ENCODE results near the gene ARIH1. TPM values are rescaled to one million over a fixed set of nuclear protein-coding genes. Genes with fewer than 3 reads are reported as not detected.

ARIH1 gene
- total and polyA plus RNA-seq, 10 of the 15 experiments (the other 5 are each of a cell fraction or from before 2014, with no cell fraction given): 14.7 to 99.5 (median 26.5) TPM

DNA sequence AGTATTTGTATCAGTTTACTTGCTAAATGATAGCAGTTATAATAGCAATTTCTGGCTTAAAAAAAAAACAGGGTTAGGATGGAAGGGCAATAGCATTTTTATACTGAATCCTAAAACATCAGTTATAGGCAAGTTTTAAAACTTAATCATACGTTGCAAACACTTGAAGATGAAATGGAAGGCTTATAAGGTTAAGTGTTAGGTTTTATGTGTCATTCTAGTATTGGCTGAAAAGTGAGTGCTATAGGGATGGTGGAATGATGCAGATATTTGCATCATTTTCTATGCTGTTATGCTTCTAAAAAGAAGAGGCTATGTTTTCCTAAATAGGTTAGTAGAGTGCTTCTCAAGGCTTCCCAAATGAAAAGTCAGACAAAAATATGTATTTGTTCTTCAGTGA, 23.3 kb downstream of the ARIH1 start:
- H3K9me3 ChIP-seq (replicated peaks; ENCODE audit: control insufficient read depth, insufficient read depth, low read length): no peaks in the 10 kb centered on the region
- 100% methylated on average over 1 of the region's 1 CpG for WGBS (ENCODE audit: insufficient coverage, insufficient replicate concordance, low lambda C conversion rate, missing lambda C conversion rate)
- no peaks in the 10 kb centered on the region for H3K4me1 ChIP-seq (ENCODE audit: control insufficient read depth, insufficient read depth, low read length)
- no peak overlapping the region for H3K4me2 ChIP-seq (ENCODE audit: control insufficient read depth, insufficient read depth)
- DNase-seq (ENCODE audit: low read depth, low spot score) (no peak), FAIRE-seq (no peak), ATAC-seq (no peak)
- no peaks in the 10 kb centered on the region for H3K36me3 ChIP-seq (ENCODE audit: control insufficient read depth in 2 of 2, insufficient read depth in 2 of 2, low read length in 1 of 2)
- CTCF ChIA-PET: no interaction called here
- intact Hi-C loops (cut with micrococcal nuclease; ENCODE audit: unreplicated experiment): no loop called here
- H4K20me1 ChIP-seq (ENCODE audit: control insufficient read depth, insufficient read depth): no peaks in the 10 kb centered on the region
- RAD21 ChIA-PET (ENCODE audit: unreplicated experiment): no interaction called here
- no peak overlapping the region for H3K9ac ChIP-seq (ENCODE audit: control insufficient read depth, insufficient read depth, low read length)
- in situ Hi-C loops (cut with MboI): no loop called here
- no TSS peak for BruUV-seq (replicated peaks)
- peaks cover 64% of the 10 kb centered on the region for H3K79me2 ChIP-seq (ENCODE audit: control insufficient read depth, insufficient read depth, low read length)
- POLR2A ChIA-PET: no interaction called here
- no peak overlapping the region for H2AFZ ChIP-seq (ENCODE audit: control insufficient read depth, low read depth, low read length)
- no peak overlapping the region for H3K27ac ChIP-seq (ENCODE audit: control insufficient read depth, insufficient read depth)
- no peaks in the 10 kb centered on the region for H3K27me3 ChIP-seq (replicated peaks in 1 of 2; ENCODE audit: control insufficient read depth in 2 of 2, insufficient read depth in 2 of 2, low read length in 1 of 2)
- SMC1A ChIA-PET (ENCODE audit: uncharacterized antibody, unreplicated experiment): interaction anchor here (0.5 to 1.5 kb wide), 3 partner anchors 9 to 175 kb away, joined by 3 to 4 read pairs (median 3); no protein-coding TSS in a partner anchor
- no peak overlapping the region for H3K4me3 ChIP-seq
- TF ChIP-seq ESRRA (IDR thresholded peaks at IDR 0.05; ENCODE audit: low read length): no peak
- TF ChIP-seq, protein P1, sequence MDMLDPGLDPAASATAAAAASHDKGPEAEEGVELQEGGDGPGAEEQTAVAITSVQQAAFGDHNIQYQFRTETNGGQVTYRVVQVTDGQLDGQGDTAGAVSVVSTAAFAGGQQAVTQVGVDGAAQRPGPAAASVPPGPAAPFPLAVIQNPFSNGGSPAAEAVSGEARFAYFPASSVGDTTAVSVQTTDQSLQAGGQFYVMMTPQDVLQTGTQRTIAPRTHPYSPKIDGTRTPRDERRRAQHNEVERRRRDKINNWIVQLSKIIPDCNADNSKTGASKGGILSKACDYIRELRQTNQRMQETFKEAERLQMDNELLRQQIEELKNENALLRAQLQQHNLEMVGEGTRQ (IDR thresholded peaks at IDR 0.05; ENCODE audit: borderline replicate concordance, low read depth, low read length): no peak
- no peak for TF ChIP-seq SMC3 (IDR thresholded peaks at IDR 0.05; ENCODE audit: borderline replicate concordance, low read length)
- TF ChIP-seq, protein P2, sequence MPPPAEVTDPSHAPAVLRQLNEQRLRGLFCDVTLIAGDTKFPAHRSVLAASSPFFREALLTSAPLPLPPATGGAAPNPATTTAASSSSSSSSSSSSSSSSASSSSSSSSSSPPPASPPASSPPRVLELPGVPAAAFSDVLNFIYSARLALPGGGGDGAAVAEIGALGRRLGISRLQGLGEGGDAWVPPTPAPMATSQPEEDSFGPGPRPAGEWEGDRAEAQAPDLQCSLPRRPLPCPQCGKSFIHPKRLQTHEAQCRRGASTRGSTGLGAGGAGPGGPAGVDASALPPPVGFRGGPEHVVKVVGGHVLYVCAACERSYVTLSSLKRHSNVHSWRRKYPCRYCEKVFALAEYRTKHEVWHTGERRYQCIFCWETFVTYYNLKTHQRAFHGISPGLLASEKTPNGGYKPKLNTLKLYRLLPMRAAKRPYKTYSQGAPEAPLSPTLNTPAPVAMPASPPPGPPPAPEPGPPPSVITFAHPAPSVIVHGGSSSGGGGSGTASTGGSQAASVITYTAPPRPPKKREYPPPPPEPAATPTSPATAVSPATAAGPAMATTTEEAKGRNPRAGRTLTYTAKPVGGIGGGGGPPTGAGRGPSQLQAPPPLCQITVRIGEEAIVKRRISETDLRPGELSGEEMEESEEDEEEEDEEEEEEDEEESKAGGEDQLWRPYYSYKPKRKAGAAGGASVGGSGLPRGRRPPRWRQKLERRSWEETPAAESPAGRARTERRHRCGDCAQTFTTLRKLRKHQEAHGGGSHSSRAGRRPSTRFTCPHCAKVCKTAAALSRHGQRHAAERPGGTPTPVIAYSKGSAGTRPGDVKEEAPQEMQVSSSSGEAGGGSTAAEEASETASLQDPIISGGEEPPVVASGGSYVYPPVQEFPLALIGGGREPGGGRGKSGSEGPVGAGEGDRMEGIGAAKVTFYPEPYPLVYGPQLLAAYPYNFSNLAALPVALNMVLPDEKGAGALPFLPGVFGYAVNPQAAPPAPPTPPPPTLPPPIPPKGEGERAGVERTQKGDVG (CRISPR knock-in tag; IDR thresholded peaks at IDR 0.05): no peak
- TF ChIP-seq POLR2AphosphoS5 (IDR thresholded peaks at IDR 0.05; ENCODE audit: low read length): no peak
- TF ChIP-seq MEF2B (IDR thresholded peaks at IDR 0.05; ENCODE audit: partially characterized antibody, poor library complexity, severe bottlenecking): no peak
- TF ChIP-seq, protein P3, sequence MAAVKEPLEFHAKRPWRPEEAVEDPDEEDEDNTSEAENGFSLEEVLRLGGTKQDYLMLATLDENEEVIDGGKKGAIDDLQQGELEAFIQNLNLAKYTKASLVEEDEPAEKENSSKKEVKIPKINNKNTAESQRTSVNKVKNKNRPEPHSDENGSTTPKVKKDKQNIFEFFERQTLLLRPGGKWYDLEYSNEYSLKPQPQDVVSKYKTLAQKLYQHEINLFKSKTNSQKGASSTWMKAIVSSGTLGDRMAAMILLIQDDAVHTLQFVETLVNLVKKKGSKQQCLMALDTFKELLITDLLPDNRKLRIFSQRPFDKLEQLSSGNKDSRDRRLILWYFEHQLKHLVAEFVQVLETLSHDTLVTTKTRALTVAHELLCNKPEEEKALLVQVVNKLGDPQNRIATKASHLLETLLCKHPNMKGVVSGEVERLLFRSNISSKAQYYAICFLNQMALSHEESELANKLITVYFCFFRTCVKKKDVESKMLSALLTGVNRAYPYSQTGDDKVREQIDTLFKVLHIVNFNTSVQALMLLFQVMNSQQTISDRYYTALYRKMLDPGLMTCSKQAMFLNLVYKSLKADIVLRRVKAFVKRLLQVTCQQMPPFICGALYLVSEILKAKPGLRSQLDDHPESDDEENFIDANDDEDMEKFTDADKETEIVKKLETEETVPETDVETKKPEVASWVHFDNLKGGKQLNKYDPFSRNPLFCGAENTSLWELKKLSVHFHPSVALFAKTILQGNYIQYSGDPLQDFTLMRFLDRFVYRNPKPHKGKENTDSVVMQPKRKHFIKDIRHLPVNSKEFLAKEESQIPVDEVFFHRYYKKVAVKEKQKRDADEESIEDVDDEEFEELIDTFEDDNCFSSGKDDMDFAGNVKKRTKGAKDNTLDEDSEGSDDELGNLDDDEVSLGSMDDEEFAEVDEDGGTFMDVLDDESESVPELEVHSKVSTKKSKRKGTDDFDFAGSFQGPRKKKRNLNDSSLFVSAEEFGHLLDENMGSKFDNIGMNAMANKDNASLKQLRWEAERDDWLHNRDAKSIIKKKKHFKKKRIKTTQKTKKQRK (IDR thresholded peaks at IDR 0.05; ENCODE audit: low read depth, low read length): no peak
- TF ChIP-seq ZBED1 (IDR thresholded peaks at IDR 0.05; ENCODE audit: borderline replicate concordance): no peak
- no peak for TF ChIP-seq PAX8 (IDR thresholded peaks at IDR 0.05)
- TF ChIP-seq FOXM1 (IDR thresholded peaks at IDR 0.05; ENCODE audit: low read depth, low read length): no peak
- no peak for TF ChIP-seq GATAD2B (conservative IDR thresholded peaks at IDR 0.05; ENCODE audit: low read depth)
- TF ChIP-seq SIN3A (IDR thresholded peaks at IDR 0.05; ENCODE audit: low read depth, low read length): no peak
- no peak for TF ChIP-seq ATF7 (IDR thresholded peaks at IDR 0.05; ENCODE audit: low read depth)
- TF ChIP-seq EZH2 (IDR thresholded peaks at IDR 0.05; ENCODE audit: borderline replicate concordance, control insufficient read depth, low read depth, low read length): no peak
- TF ChIP-seq ZNF384 (IDR thresholded peaks at IDR 0.05; ENCODE audit: borderline replicate concordance, low read depth, low read length): no peak
- TF ChIP-seq, protein P4, sequence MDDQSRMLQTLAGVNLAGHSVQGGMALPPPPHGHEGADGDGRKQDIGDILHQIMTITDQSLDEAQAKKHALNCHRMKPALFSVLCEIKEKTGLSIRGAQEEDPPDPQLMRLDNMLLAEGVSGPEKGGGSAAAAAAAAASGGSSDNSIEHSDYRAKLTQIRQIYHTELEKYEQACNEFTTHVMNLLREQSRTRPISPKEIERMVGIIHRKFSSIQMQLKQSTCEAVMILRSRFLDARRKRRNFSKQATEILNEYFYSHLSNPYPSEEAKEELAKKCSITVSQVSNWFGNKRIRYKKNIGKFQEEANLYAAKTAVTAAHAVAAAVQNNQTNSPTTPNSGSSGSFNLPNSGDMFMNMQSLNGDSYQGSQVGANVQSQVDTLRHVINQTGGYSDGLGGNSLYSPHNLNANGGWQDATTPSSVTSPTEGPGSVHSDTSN (IDR thresholded peaks at IDR 0.05; ENCODE audit: insufficient replicate concordance, low read depth, low read length): no peak
- no peak for TF ChIP-seq MYB (IDR thresholded peaks at IDR 0.05; ENCODE audit: borderline replicate concordance, low read depth, low read length)

Measured in GM12878 (cell line).